ENCODE data around the gene SYTL2. TPM values are rescaled to one million over a fixed set of nuclear protein-coding genes. Genes with fewer than 3 reads are reported as not detected.

Gene SYTL2
- total RNA-seq, 1 donor from 2014 or later, result 51.1 TPM

- Histone ChIP-seq H3K4me3 (ENCODE audit: low read length in 3 of 3) (no peak overlapping the region), H3K9ac (ENCODE audit: low read depth in 1 of 3, low read length in 3 of 3) (no peak overlapping the region), H3K27ac (ENCODE audit: low read depth, low read length) (peak overlapping the region; percentile 2), H3K27me3 (ENCODE audit: control insufficient read depth in 3 of 3, insufficient read depth in 3 of 3, low read length in 3 of 3) (no peaks in the 10 kb centered on the region), H3K4me1 (ENCODE audit: control insufficient read depth in 3 of 3, insufficient read depth in 3 of 3, low read length in 3 of 3) (no peaks in the 10 kb centered on the region), H3K9me3 (ENCODE audit: control insufficient read depth in 3 of 3, low read length in 3 of 3) (no peaks in the 10 kb centered on the region), H3K36me3 (ENCODE audit: control insufficient read depth in 3 of 3, insufficient read depth in 3 of 3, low read length in 3 of 3) (no peaks in the 10 kb centered on the region)
Measured at GRCh38 chr11:85767246-85767945, 43.5 kb downstream of the SYTL2 start.

- no peaks in the 10 kb centered on the region for H3K27me3 ChIP-seq (ENCODE audit: control insufficient read depth in 3 of 3, insufficient read depth in 3 of 3, low read length in 3 of 3)
- H3K4me3 ChIP-seq (ENCODE audit: low read length in 3 of 3), result no peak overlapping the region
- no peaks in the 10 kb centered on the region for H3K4me1 ChIP-seq (ENCODE audit: control insufficient read depth in 3 of 3, insufficient read depth in 3 of 3, low read length in 3 of 3)
- H3K36me3 ChIP-seq (ENCODE audit: control insufficient read depth in 3 of 3, insufficient read depth in 3 of 3, low read length in 3 of 3), result no peaks in the 10 kb centered on the region
- no peak overlapping the region for H3K9ac ChIP-seq (ENCODE audit: low read depth in 1 of 3, low read length in 3 of 3)
- no peaks in the 10 kb centered on the region for H3K9me3 ChIP-seq (ENCODE audit: control insufficient read depth in 3 of 3, low read length in 3 of 3)
- H3K27ac ChIP-seq (ENCODE audit: low read depth, low read length), result peak overlapping the region; percentile 2
Measured at GRCh38 chr11:85766721-85767161, 44.2 kb downstream of the SYTL2 start.

- Histone ChIP-seq H3K27me3 (ENCODE audit: control insufficient read depth in 3 of 3, insufficient read depth in 3 of 3, low read length in 3 of 3) (no peaks in the 10 kb centered on the region), H3K9me3 (ENCODE audit: control insufficient read depth in 3 of 3, low read length in 3 of 3) (no peaks in the 10 kb centered on the region), H3K9ac (ENCODE audit: low read depth in 1 of 3, low read length in 3 of 3) (no peak overlapping the region), H3K4me3 (ENCODE audit: low read length in 3 of 3) (no peak overlapping the region), H3K4me1 (ENCODE audit: control insufficient read depth in 3 of 3, insufficient read depth in 3 of 3, low read length in 3 of 3) (peaks cover 0 to 1% (median 0%) of the 10 kb centered on the region in 3 donors), H3K27ac (ENCODE audit: low read depth, low read length) (no peak overlapping the region), H3K36me3 (ENCODE audit: control insufficient read depth in 3 of 3, insufficient read depth in 3 of 3, low read length in 3 of 3) (no peaks in the 10 kb centered on the region)
Measured at GRCh38 chr11:85764796-85765195, 46.1 kb downstream of the SYTL2 start.

GRCh38 chr11:85762226-85762625, 48.7 kb downstream of the SYTL2 start:
- no peak overlapping the region for H3K4me3 ChIP-seq (ENCODE audit: low read length in 3 of 3)
- H3K9ac ChIP-seq (ENCODE audit: low read depth in 1 of 3, low read length in 3 of 3), result no peak overlapping the region
- H3K27ac ChIP-seq (ENCODE audit: low read depth, low read length), result no peak overlapping the region
- H3K36me3 ChIP-seq (ENCODE audit: control insufficient read depth in 3 of 3, insufficient read depth in 3 of 3, low read length in 3 of 3), result no peaks in the 10 kb centered on the region
- H3K27me3 ChIP-seq (ENCODE audit: control insufficient read depth in 3 of 3, insufficient read depth in 3 of 3, low read length in 3 of 3), result no peaks in the 10 kb centered on the region
- H3K9me3 ChIP-seq (ENCODE audit: control insufficient read depth in 3 of 3, low read length in 3 of 3), result no peaks in the 10 kb centered on the region
- peaks cover 0 to 3% (median 0%) of the 10 kb centered on the region in 3 donors for H3K4me1 ChIP-seq (ENCODE audit: control insufficient read depth in 3 of 3, insufficient read depth in 3 of 3, low read length in 3 of 3)

- Histone ChIP-seq H3K4me1 (ENCODE audit: control insufficient read depth in 3 of 3, insufficient read depth in 3 of 3, low read length in 3 of 3) (peaks cover 0 to 3% (median 0%) of the 10 kb centered on the region in 3 donors), H3K27me3 (ENCODE audit: control insufficient read depth in 3 of 3, insufficient read depth in 3 of 3, low read length in 3 of 3) (no peaks in the 10 kb centered on the region), H3K36me3 (ENCODE audit: control insufficient read depth in 3 of 3, insufficient read depth in 3 of 3, low read length in 3 of 3) (no peaks in the 10 kb centered on the region), H3K9me3 (ENCODE audit: control insufficient read depth in 3 of 3, low read length in 3 of 3) (no peaks in the 10 kb centered on the region), H3K27ac (ENCODE audit: low read depth, low read length) (no peak overlapping the region), H3K4me3 (ENCODE audit: low read length in 3 of 3) (no peak overlapping the region), H3K9ac (ENCODE audit: low read depth in 1 of 3, low read length in 3 of 3) (no peak overlapping the region)
Measured at GRCh38 chr11:85759915-85760314, 51.0 kb downstream of the SYTL2 start.

- H3K27me3 ChIP-seq (ENCODE audit: control insufficient read depth in 3 of 3, insufficient read depth in 3 of 3, low read length in 3 of 3), result no peaks in the 10 kb centered on the region
- H3K4me1 ChIP-seq (ENCODE audit: control insufficient read depth in 3 of 3, insufficient read depth in 3 of 3, low read length in 3 of 3), result peaks cover 0 to 3% (median 0%) of the 10 kb centered on the region in 3 donors
- no peak overlapping the region for H3K4me3 ChIP-seq (ENCODE audit: low read length in 3 of 3)
- no peak overlapping the region for H3K27ac ChIP-seq (ENCODE audit: low read depth, low read length)
- H3K9ac ChIP-seq (ENCODE audit: low read depth in 1 of 3, low read length in 3 of 3), result no peak overlapping the region
- H3K36me3 ChIP-seq (ENCODE audit: control insufficient read depth in 3 of 3, insufficient read depth in 3 of 3, low read length in 3 of 3), result no peaks in the 10 kb centered on the region
- no peaks in the 10 kb centered on the region for H3K9me3 ChIP-seq (ENCODE audit: control insufficient read depth in 3 of 3, low read length in 3 of 3)
Measured at GRCh38 chr11:85758480-85759039, 52.4 kb downstream of the SYTL2 start.

- Histone ChIP-seq H3K4me1 (ENCODE audit: control insufficient read depth in 3 of 3, insufficient read depth in 3 of 3, low read length in 3 of 3) (peaks cover 0 to 3% (median 0%) of the 10 kb centered on the region in 3 donors), H3K9me3 (ENCODE audit: control insufficient read depth in 3 of 3, low read length in 3 of 3) (no peaks in the 10 kb centered on the region), H3K4me3 (ENCODE audit: low read length in 3 of 3) (no peak overlapping the region), H3K36me3 (ENCODE audit: control insufficient read depth in 3 of 3, insufficient read depth in 3 of 3, low read length in 3 of 3) (no peaks in the 10 kb centered on the region), H3K27ac (ENCODE audit: low read depth, low read length) (no peak overlapping the region), H3K27me3 (ENCODE audit: control insufficient read depth in 3 of 3, insufficient read depth in 3 of 3, low read length in 3 of 3) (no peaks in the 10 kb centered on the region), H3K9ac (ENCODE audit: low read depth in 1 of 3, low read length in 3 of 3) (no peak overlapping the region)
Measured at GRCh38 chr11:85758026-85758425, 52.9 kb downstream of the SYTL2 start.

- Histone ChIP-seq H3K36me3 (ENCODE audit: control insufficient read depth in 3 of 3, insufficient read depth in 3 of 3, low read length in 3 of 3) (no peaks in the 10 kb centered on the region), H3K4me3 (ENCODE audit: low read length in 3 of 3) (no peak overlapping the region), H3K27me3 (ENCODE audit: control insufficient read depth in 3 of 3, insufficient read depth in 3 of 3, low read length in 3 of 3) (no peaks in the 10 kb centered on the region), H3K9ac (ENCODE audit: low read depth in 1 of 3, low read length in 3 of 3) (no peak overlapping the region), H3K27ac (ENCODE audit: low read depth, low read length) (no peak overlapping the region), H3K9me3 (ENCODE audit: control insufficient read depth in 3 of 3, low read length in 3 of 3) (no peaks in the 10 kb centered on the region), H3K4me1 (ENCODE audit: control insufficient read depth in 3 of 3, insufficient read depth in 3 of 3, low read length in 3 of 3) (peaks cover 0 to 3% (median 0%) of the 10 kb centered on the region in 3 donors)
Measured at GRCh38 chr11:85756401-85757200, 54.3 kb downstream of the SYTL2 start.

GRCh38 chr11:85755701-85756100, 55.2 kb downstream of the SYTL2 start:
- H3K27me3 ChIP-seq (ENCODE audit: control insufficient read depth in 3 of 3, insufficient read depth in 3 of 3, low read length in 3 of 3), result no peaks in the 10 kb centered on the region
- H3K9me3 ChIP-seq (ENCODE audit: control insufficient read depth in 3 of 3, low read length in 3 of 3), result no peaks in the 10 kb centered on the region
- no peak overlapping the region for H3K9ac ChIP-seq (ENCODE audit: low read depth in 1 of 3, low read length in 3 of 3)
- H3K36me3 ChIP-seq (ENCODE audit: control insufficient read depth in 3 of 3, insufficient read depth in 3 of 3, low read length in 3 of 3), result no peaks in the 10 kb centered on the region
- no peak overlapping the region for H3K27ac ChIP-seq (ENCODE audit: low read depth, low read length)
- no peak overlapping the region for H3K4me3 ChIP-seq (ENCODE audit: low read length in 3 of 3)
- peaks cover 0 to 3% (median 0%) of the 10 kb centered on the region in 3 donors for H3K4me1 ChIP-seq (ENCODE audit: control insufficient read depth in 3 of 3, insufficient read depth in 3 of 3, low read length in 3 of 3)

- H3K9me3 ChIP-seq (ENCODE audit: control insufficient read depth in 3 of 3, low read length in 3 of 3), result no peaks in the 10 kb centered on the region
- H3K27me3 ChIP-seq (ENCODE audit: control insufficient read depth in 3 of 3, insufficient read depth in 3 of 3, low read length in 3 of 3), result no peaks in the 10 kb centered on the region
- H3K36me3 ChIP-seq (ENCODE audit: control insufficient read depth in 3 of 3, insufficient read depth in 3 of 3, low read length in 3 of 3), result no peaks in the 10 kb centered on the region
- H3K4me3 ChIP-seq (ENCODE audit: low read length in 3 of 3), result no peak overlapping the region
- no peak overlapping the region for H3K9ac ChIP-seq (ENCODE audit: low read depth in 1 of 3, low read length in 3 of 3)
- peaks cover 0 to 4% (median 0%) of the 10 kb centered on the region in 3 donors for H3K4me1 ChIP-seq (ENCODE audit: control insufficient read depth in 3 of 3, insufficient read depth in 3 of 3, low read length in 3 of 3)
- H3K27ac ChIP-seq (ENCODE audit: low read depth, low read length), result no peak overlapping the region
Measured at GRCh38 chr11:85755285-85755684, 55.7 kb downstream of the SYTL2 start.

Data from skeletal muscle tissue (tissue), 4 donors.